Measurements from ENCODE around the gene LPCAT2. TPM values are rescaled to one million over a fixed set of nuclear protein-coding genes. Genes with fewer than 3 reads are reported as not detected.

LPCAT2 gene
- total RNA-seq, 2 experiments from 2014 or later: 0.16 TPM; not detected in 1

DNA sequence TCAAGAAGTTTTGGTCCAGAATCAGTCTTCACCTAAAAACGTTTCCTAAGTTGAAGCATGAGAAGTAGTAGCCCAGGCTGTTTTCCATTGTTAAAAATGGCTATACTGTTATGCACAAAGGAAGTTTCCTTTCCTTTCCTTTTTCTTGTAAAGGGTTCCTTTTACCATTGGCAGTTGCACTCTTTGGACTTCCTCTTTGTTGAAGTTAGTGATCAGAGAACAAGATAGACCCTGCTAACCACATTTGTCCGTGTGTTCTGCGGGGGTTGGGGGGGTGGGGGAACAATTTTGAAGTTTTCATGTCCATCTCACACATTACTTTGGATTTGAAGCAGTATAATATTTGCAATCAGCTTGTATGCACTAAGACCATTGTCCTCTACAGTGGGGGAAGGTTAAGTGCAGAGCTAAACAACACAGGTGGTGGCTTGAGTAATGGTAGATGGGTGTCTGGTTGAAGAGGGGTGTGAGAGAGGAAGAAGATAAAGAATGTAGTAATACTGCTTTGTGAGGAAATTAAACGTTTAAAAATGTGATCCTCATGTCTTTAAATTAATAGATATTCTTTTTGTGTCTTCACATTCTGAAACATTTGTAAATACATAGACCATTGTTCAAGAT, 1.4 kb downstream of the LPCAT2 start:
- CTCF ChIA-PET: no interaction called here
- ATAC-seq (no peak), DNase-seq (no peak)
- intact Hi-C loops (cut with micrococcal nuclease): no loop called here
- H3K36me3 Mint-ChIP-seq (ENCODE audit: low read depth): no peaks in the 10 kb centered on the region
- TF ChIP-seq, protein P1, sequence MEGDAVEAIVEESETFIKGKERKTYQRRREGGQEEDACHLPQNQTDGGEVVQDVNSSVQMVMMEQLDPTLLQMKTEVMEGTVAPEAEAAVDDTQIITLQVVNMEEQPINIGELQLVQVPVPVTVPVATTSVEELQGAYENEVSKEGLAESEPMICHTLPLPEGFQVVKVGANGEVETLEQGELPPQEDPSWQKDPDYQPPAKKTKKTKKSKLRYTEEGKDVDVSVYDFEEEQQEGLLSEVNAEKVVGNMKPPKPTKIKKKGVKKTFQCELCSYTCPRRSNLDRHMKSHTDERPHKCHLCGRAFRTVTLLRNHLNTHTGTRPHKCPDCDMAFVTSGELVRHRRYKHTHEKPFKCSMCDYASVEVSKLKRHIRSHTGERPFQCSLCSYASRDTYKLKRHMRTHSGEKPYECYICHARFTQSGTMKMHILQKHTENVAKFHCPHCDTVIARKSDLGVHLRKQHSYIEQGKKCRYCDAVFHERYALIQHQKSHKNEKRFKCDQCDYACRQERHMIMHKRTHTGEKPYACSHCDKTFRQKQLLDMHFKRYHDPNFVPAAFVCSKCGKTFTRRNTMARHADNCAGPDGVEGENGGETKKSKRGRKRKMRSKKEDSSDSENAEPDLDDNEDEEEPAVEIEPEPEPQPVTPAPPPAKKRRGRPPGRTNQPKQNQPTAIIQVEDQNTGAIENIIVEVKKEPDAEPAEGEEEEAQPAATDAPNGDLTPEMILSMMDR (IDR thresholded peaks at IDR 0.05): no peak
- H3K4me3 Mint-ChIP-seq: no peak overlapping the region
- POLR2A ChIA-PET: no interaction called here
- peaks cover 36% of the 10 kb centered on the region for H3K27me3 Mint-ChIP-seq
- peaks cover 6% of the 10 kb centered on the region for H3K9me3 Mint-ChIP-seq
- peaks cover 5% of the 10 kb centered on the region for H3K4me1 Mint-ChIP-seq (ENCODE audit: low read depth)
- no peak overlapping the region for H3K27ac Mint-ChIP-seq

DNA sequence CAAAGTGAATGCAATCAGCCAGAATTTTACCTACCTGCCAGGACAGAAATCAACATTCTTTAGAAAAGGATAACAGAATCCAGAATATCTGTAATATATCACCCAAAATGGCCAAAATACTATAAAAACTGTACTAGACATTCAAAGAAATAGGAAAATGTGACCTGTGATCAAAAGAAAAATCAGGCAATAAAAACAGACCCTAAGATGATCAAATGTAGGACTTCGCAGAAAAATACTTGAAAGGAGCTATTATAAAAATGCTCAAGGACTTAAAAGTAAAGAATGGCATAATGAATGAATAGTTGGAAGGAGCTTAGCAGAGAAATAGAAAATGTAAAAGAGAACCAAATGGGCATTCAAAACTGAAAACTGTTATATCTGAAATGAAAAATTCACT, 4.1 kb downstream of the LPCAT2 start:
- no peaks in the 10 kb centered on the region for H3K36me3 Mint-ChIP-seq (ENCODE audit: low read depth)
- TF ChIP-seq, protein P1 (IDR thresholded peaks at IDR 0.05): no peak
- POLR2A ChIA-PET: interaction anchor here (1.2 kb wide), 1 partner anchor 10 kb away, joined by 3 read pairs; no protein-coding TSS in a partner anchor
- H3K4me1 Mint-ChIP-seq (ENCODE audit: low read depth): peaks cover 5% of the 10 kb centered on the region
- DNase-seq (no peak), ATAC-seq (no peak)
- H3K27ac Mint-ChIP-seq: no peak overlapping the region
- peaks cover 37% of the 10 kb centered on the region for H3K27me3 Mint-ChIP-seq
- CTCF ChIA-PET: interaction anchor here (2.8 kb wide), 1 partner anchor 48 kb away, joined by 12 read pairs; no protein-coding TSS in a partner anchor
- H3K9me3 Mint-ChIP-seq: peaks cover 6% of the 10 kb centered on the region
- intact Hi-C loops (cut with micrococcal nuclease): no loop called here
- H3K4me3 Mint-ChIP-seq: no peak overlapping the region

DNA sequence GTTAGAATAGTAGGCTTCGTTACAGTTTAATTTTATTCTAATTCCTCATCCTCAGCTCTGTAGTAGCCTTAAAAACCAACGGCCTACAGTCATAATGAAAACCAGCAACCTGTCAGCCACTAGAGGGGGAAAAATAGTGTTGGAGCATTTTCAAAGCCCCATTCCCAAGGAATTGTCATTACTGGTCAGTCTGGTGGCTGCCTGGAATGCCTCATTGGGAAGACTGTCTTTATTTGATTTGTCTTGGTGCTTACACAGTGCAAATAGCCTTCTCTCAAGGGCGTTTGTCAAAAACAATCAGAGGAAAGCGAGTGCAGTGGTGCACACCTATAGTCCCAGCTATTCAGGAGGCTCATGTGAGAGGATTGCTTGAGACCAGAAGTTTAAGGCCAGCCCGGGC, 4.7 kb downstream of the LPCAT2 start:
- TF ChIP-seq, protein P1 (IDR thresholded peaks at IDR 0.05): no peak
- Mint-ChIP-seq H3K9me3 (peaks cover 6% of the 10 kb centered on the region), H3K36me3 (ENCODE audit: low read depth) (no peaks in the 10 kb centered on the region), H3K4me3 (no peak overlapping the region), H3K27ac (no peak overlapping the region), H3K27me3 (peaks cover 33% of the 10 kb centered on the region), H3K4me1 (ENCODE audit: low read depth) (peaks cover 5% of the 10 kb centered on the region)
- POLR2A ChIA-PET: interaction anchor here (1.2 kb wide), 1 partner anchor 10 kb away, joined by 3 read pairs; no protein-coding TSS in a partner anchor
- intact Hi-C loops (cut with micrococcal nuclease): no loop called here
- CTCF ChIA-PET: interaction anchor here (2.8 kb wide), 1 partner anchor 49 kb away, joined by 12 read pairs; no protein-coding TSS in a partner anchor
- DNase-seq: no peak
- ATAC-seq: no peak

DNA sequence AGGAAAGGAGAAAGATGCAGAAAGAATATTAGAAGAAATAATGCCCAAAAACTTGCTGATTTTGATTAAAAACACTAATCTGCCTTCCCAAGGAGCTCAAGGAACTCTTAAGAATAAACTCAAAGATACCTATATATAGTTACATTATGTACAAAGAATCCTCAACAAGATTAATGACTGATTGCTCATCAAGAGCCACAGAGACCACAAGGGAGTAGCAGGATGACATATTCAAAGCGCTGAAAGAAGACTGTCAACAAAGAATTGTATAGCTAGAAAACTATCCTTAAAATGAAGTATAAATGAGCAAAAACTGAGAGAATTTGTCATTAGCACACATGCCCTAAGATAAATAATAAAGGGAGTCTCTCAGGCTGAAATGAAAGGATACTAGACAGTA, 6.2 kb downstream of the LPCAT2 start:
- TF ChIP-seq, protein P1 (IDR thresholded peaks at IDR 0.05): no peak
- H3K36me3 Mint-ChIP-seq (ENCODE audit: low read depth): no peaks in the 10 kb centered on the region
- no peak for DNase-seq
- ChIA-PET CTCF (interaction anchor here (2.8 kb wide), 1 partner anchor 50 kb away, joined by 12 read pairs; no protein-coding TSS in a partner anchor), POLR2A (no interaction called here)
- no peak overlapping the region for H3K4me3 Mint-ChIP-seq
- intact Hi-C loops (cut with micrococcal nuclease): no loop called here
- H3K27me3 Mint-ChIP-seq: peaks cover 21% of the 10 kb centered on the region
- peaks cover 6% of the 10 kb centered on the region for H3K9me3 Mint-ChIP-seq
- H3K4me1 Mint-ChIP-seq (ENCODE audit: low read depth): no peaks in the 10 kb centered on the region
- H3K27ac Mint-ChIP-seq: no peak overlapping the region
- ATAC-seq: no peak

DNA sequence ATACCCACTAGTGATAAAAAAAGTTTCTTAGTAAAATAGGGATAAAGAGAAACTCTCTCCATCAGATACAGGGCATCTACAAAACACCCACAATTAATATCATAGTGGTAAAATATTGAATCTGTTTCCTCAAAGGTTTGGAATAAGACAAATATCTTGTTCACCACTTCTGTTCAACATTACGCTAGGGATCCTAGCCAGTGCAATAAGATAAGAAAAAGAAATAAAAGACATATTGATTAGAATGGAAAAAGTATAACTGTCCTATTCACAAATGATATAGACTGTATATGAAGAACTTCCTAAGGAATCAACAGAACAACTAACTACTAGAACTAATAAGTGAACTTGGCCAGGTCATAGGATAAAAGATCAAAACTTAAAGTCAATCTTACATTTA, 12.9 kb downstream of the LPCAT2 start:
- Mint-ChIP-seq H3K4me1 (ENCODE audit: low read depth) (no peaks in the 10 kb centered on the region), H3K36me3 (ENCODE audit: low read depth) (no peaks in the 10 kb centered on the region), H3K27me3 (no peaks in the 10 kb centered on the region), H3K9me3 (peaks cover 5% of the 10 kb centered on the region), H3K27ac (no peak overlapping the region), H3K4me3 (no peak overlapping the region)
- ATAC-seq: no peak
- CTCF ChIA-PET: no interaction called here
- POLR2A ChIA-PET: no interaction called here
- no peak for DNase-seq
- intact Hi-C loops (cut with micrococcal nuclease): no loop called here
- TF ChIP-seq, protein P1 (IDR thresholded peaks at IDR 0.05): no peak
